ENCODE data around the gene RNF152.

- TF ChIP-seq CTCF (IDR thresholded peaks at IDR 0.05; ENCODE audit: low read depth, low read length, poor library complexity, severe bottlenecking) (no peak), EZH2phosphoT487 (IDR thresholded peaks at IDR 0.05; ENCODE audit: borderline replicate concordance, low read length) (no peak)
Observed at GRCh38 chr18:61859113-61859512, 33.7 kb downstream of the RNF152 start.

Data from DOHH2 (cell line).